Neural progenitor cell (in vitro differentiated cells): ENCODE results near the gene LGR5.

Source experiments
- CTCF ChIP-seq: fragments of 200-600 bp; sonication (generic); IDR thresholded peaks from 2 replicates; pipeline ENCODE4 v1.5.1; 2017; ENCODE audit warnings: antibody characterized with exemption, mild to moderate bottlenecking
- EZH2 ChIP-seq: fragments of 200-600 bp; sonication (generic); IDR thresholded peaks from 2 replicates; pipeline ENCODE4 v1.6.1; 2017; ENCODE audit warnings: antibody characterized with exemption, mild to moderate bottlenecking, moderate library complexity

GRCh38 chr12:71599210-71599609 is 159.6 kb downstream of the LGR5 start:
- TF ChIP-seq CTCF (no peak), EZH2 (no peak)
